Measurements from ENCODE around the gene PARP11.
"Not testable (repeated sequence)": the region's sequence is repeated elsewhere in the genome, so short reads cannot be mapped to it uniquely, and the experiment has no call there.

Gene PARP11

GRCh38 chr12:3882406-3882805 is 9.2 kb upstream of the PARP11 start:
- DNase-seq = peak; percentile 20

GRCh38 chr12:3881281-3881950 is 8.2 kb upstream of the PARP11 start:
- peak; percentile 46 for DNase-seq

- DNase-seq = no peak
These were observed 6.6 kb upstream of the PARP11 start for GRCh38 chr12:3879846-3880245.

- DNase-seq = no peak
These were observed 1.8 kb downstream of the PARP11 start for GRCh38 chr12:3871356-3871755.

- DNase-seq = no peak
These were observed 3.3 kb downstream of the PARP11 start for GRCh38 chr12:3869865-3870264.

GRCh38 chr12:3869433-3869832 is 3.8 kb downstream of the PARP11 start:
- DNase-seq = no peak

GRCh38 chr12:3863756-3864155 is 9.4 kb downstream of the PARP11 start:
- no peak for DNase-seq

GRCh38 chr12:3842517-3842916 is 30.7 kb downstream of the PARP11 start:
- no peak for DNase-seq

GRCh38 chr12:3841783-3842182 is 31.4 kb downstream of the PARP11 start:
- DNase-seq = no peak

GRCh38 chr12:3840833-3841232 is 32.4 kb downstream of the PARP11 start:
- DNase-seq = not testable (repeated sequence)

- DNase-seq = not testable (repeated sequence)
These were observed 33.5 kb downstream of the PARP11 start for GRCh38 chr12:3839745-3840144.

- peak; percentile 31 for DNase-seq
These were observed 34.3 kb downstream of the PARP11 start for GRCh38 chr12:3838701-3839548.

- DNase-seq = no peak
These were observed 35.1 kb downstream of the PARP11 start for GRCh38 chr12:3838076-3838475.

GRCh38 chr12:3837049-3837448 is 36.1 kb downstream of the PARP11 start:
- DNase-seq = no peak

GRCh38 chr12:3836641-3837040 is 36.6 kb downstream of the PARP11 start:
- DNase-seq = no peak

GRCh38 chr12:3835914-3836313 is 37.3 kb downstream of the PARP11 start:
- DNase-seq = no peak

- no peak for DNase-seq
These were observed 38.4 kb downstream of the PARP11 start for GRCh38 chr12:3834774-3835173.

GRCh38 chr12:3833670-3834310 is 39.4 kb downstream of the PARP11 start:
- no peak for DNase-seq

- DNase-seq = no peak
These were observed 40.5 kb downstream of the PARP11 start for GRCh38 chr12:3832738-3833137.

GRCh38 chr12:3828888-3829287 is 44.3 kb downstream of the PARP11 start:
- DNase-seq = no peak

GRCh38 chr12:3827301-3828000 is 45.7 kb downstream of the PARP11 start:
- DNase-seq = no peak

GRCh38 chr12:3821441-3821840 is 51.8 kb downstream of the PARP11 start:
- no peak for DNase-seq

GRCh38 chr12:3820122-3820521 is 53.1 kb downstream of the PARP11 start:
- DNase-seq = no peak
